CD4-positive, CD25-positive, alpha-beta regulatory T cell (primary cell): ENCODE results near the gene ASF1A. TPM values are rescaled to one million over a fixed set of nuclear protein-coding genes. Genes with fewer than 3 reads are reported as not detected.

Source experiments
- ATAC-seq, 2 donors: fragments of 150-1000 bp; cut with Tn5 transposase; one replicate each; pipeline ENCODE4 v1.10.0; 2021; ENCODE audit warnings: low read depth in 2 of 2, moderate number of reproducible peaks in 2 of 2, moderate library complexity in 1 of 2
- DNase-seq, 3 donors: peaks; one replicate each; pipeline versions ENCODE4 v3.0.0 to v3.0.0-alpha.2; 2012 to 2022; ENCODE audit warnings: mixed read lengths in 1 of 3
- H3K27ac ChIP-seq: one replicate; pipeline ENCODE4 v1.7.0; 2013; ENCODE audit warnings: mild to moderate bottlenecking, low read length; ENCODE audit not compliant: insufficient read depth, poor library complexity, severe bottlenecking
- H3K27me3 ChIP-seq: one replicate; pipeline ENCODE4 v1.7.0; 2013; ENCODE audit warnings: low read length; ENCODE audit not compliant: control insufficient read depth, insufficient read depth
- H3K36me3 ChIP-seq: one replicate; pipeline ENCODE4 v1.7.0; 2013; ENCODE audit warnings: mild to moderate bottlenecking, low read length, moderate library complexity; ENCODE audit not compliant: control insufficient read depth, insufficient read depth
- H3K4me1 ChIP-seq: 2 replicates; pipeline ENCODE4 v1.7.0; 2013; ENCODE audit warnings: mild to moderate bottlenecking, low read length; ENCODE audit not compliant: insufficient read depth, control insufficient read depth, poor library complexity, severe bottlenecking
- H3K4me3 ChIP-seq: one replicate; pipeline ENCODE4 v1.7.0; 2013; ENCODE audit warnings: low read depth, mild to moderate bottlenecking, low read length, moderate library complexity
- H3K9me3 ChIP-seq, 2 experiments: 1 replicate in 1 of 2; 2 replicates in 1 of 2; pipeline ENCODE4 v1.7.0; 2013; ENCODE audit warnings: low read length in 2 of 2, mild to moderate bottlenecking in 1 of 2, moderate library complexity in 1 of 2; ENCODE audit not compliant: control insufficient read depth in 2 of 2
- H3K27ac Mint-ChIP-seq, 3 donors: one replicate each; pipeline ENCODE4 v1.8.0; 2020 to 2022; ENCODE audit warnings: mild to moderate bottlenecking in 3 of 3, mixed read lengths in 3 of 3, moderate library complexity in 2 of 3
- H3K27me3 Mint-ChIP-seq: one replicate; pipeline ENCODE4 v1.8.0; 2022; ENCODE audit warnings: mild to moderate bottlenecking, mixed read lengths
- H3K36me3 Mint-ChIP-seq: one replicate; pipeline ENCODE4 v1.8.0; 2020; ENCODE audit warnings: mixed read lengths
- H3K4me1 Mint-ChIP-seq, 4 donors: one replicate each; pipeline ENCODE4 v1.8.0; 2020 to 2022; ENCODE audit warnings: mixed read lengths in 4 of 4, mild to moderate bottlenecking in 1 of 4
- H3K4me3 Mint-ChIP-seq, 4 donors: one replicate each; pipeline ENCODE4 v1.8.0; 2020 to 2022; ENCODE audit warnings: mild to moderate bottlenecking in 4 of 4, mixed read lengths in 4 of 4, moderate library complexity in 3 of 4
- H3K9me3 Mint-ChIP-seq, 7 donors: one replicate each; pipeline ENCODE4 v1.8.0; 2020 to 2022; ENCODE audit warnings: mixed read lengths in 7 of 7, mild to moderate bottlenecking in 3 of 7, moderate library complexity in 2 of 7
- polyA plus RNA-seq, 4 donors: library from polyadenylated mRNA; unstranded; fragments of 300-500 nt; fragmentation: Illumina TruSeq; gene quantifications; one replicate each; pipeline ENCODE4 v1.2.3, GENCODE V29; 2021
- total RNA-seq: library from RNA; stranded (reverse); gene quantifications from one replicate; pipeline ENCODE4 v1.2.3, GENCODE V29; 2022

ASF1A gene
- total and polyA plus RNA-seq, 5 donors from 2014 or later, result 30.2 to 81.8 (median 71.7) TPM

- H3K9me3 Mint-ChIP-seq, result peaks cover 1 to 14% (median 4%) of the 10 kb centered on the region in 7 donors
- H3K4me3 Mint-ChIP-seq, result peak overlapping the region in 1 of 4 donors; percentile 2
- Histone ChIP-seq H3K27me3 (no peaks in the 10 kb centered on the region), H3K36me3 (no peaks in the 10 kb centered on the region), H3K9me3 (no peaks in the 10 kb centered on the region), H3K27ac (no peak overlapping the region), H3K4me1 (no peaks in the 10 kb centered on the region), H3K4me3 (no peak overlapping the region)
- DNase-seq (no peak), ATAC-seq (no peak)
- H3K4me1 Mint-ChIP-seq, result peaks cover 29 to 62% (median 49%) of the 10 kb centered on the region in 4 donors
- H3K27ac Mint-ChIP-seq, result peak overlapping the region in 1 of 3 donors; percentile 13
- H3K36me3 Mint-ChIP-seq, result peaks cover 38% of the 10 kb centered on the region
- no peaks in the 10 kb centered on the region for H3K27me3 Mint-ChIP-seq
These were observed 22.6 kb upstream of the ASF1A start for GRCh38 chr6:118871331-118871730.

GRCh38 chr6:118872318-118872717, 21.6 kb upstream of the ASF1A start:
- no peak for DNase-seq
- no peaks in the 10 kb centered on the region for H3K4me1 ChIP-seq
- no peak for ATAC-seq
- no peak overlapping the region for H3K4me3 Mint-ChIP-seq
- H3K36me3 Mint-ChIP-seq, result peaks cover 43% of the 10 kb centered on the region
- no peaks in the 10 kb centered on the region for H3K27me3 ChIP-seq
- no peaks in the 10 kb centered on the region for H3K27me3 Mint-ChIP-seq
- peak overlapping the region in 2 of 3 donors; percentile 48 to 84 for H3K27ac Mint-ChIP-seq
- H3K36me3 ChIP-seq, result peaks cover under 1% of the 10 kb centered on the region
- H3K9me3 Mint-ChIP-seq, result peaks cover 0 to 8% (median 3%) of the 10 kb centered on the region in 7 donors
- H3K9me3 ChIP-seq, result no peaks in the 10 kb centered on the region
- peaks cover 23 to 62% (median 51%) of the 10 kb centered on the region in 4 donors for H3K4me1 Mint-ChIP-seq
- no peak overlapping the region for H3K27ac ChIP-seq
- H3K4me3 ChIP-seq, result no peak overlapping the region

GRCh38 chr6:118872726-118873125, 21.2 kb upstream of the ASF1A start:
- H3K9me3 ChIP-seq, result no peaks in the 10 kb centered on the region
- H3K27me3 Mint-ChIP-seq, result no peaks in the 10 kb centered on the region
- H3K4me1 Mint-ChIP-seq, result peaks cover 23 to 66% (median 55%) of the 10 kb centered on the region in 4 donors
- peaks cover 44% of the 10 kb centered on the region for H3K36me3 Mint-ChIP-seq
- H3K36me3 ChIP-seq, result peaks cover 2% of the 10 kb centered on the region
- no peaks in the 10 kb centered on the region for H3K4me1 ChIP-seq
- no peak overlapping the region for H3K4me3 ChIP-seq
- DNase-seq, result no peak
- H3K27ac Mint-ChIP-seq, result peak overlapping the region in 2 of 3 donors; percentile 48 to 84
- no peak overlapping the region for H3K4me3 Mint-ChIP-seq
- peaks cover 0 to 8% (median 3%) of the 10 kb centered on the region in 7 donors for H3K9me3 Mint-ChIP-seq
- no peak for ATAC-seq
- H3K27me3 ChIP-seq, result no peaks in the 10 kb centered on the region
- no peak overlapping the region for H3K27ac ChIP-seq

GRCh38 chr6:118873239-118873638, 20.7 kb upstream of the ASF1A start:
- peaks cover 21 to 69% (median 56%) of the 10 kb centered on the region in 4 donors for H3K4me1 Mint-ChIP-seq
- H3K27ac Mint-ChIP-seq, result no peak overlapping the region
- H3K9me3 Mint-ChIP-seq, result peaks cover 0 to 8% (median 3%) of the 10 kb centered on the region in 7 donors
- no peak overlapping the region for H3K27ac ChIP-seq
- H3K4me1 ChIP-seq, result no peaks in the 10 kb centered on the region
- DNase-seq (no peak), ATAC-seq (no peak)
- H3K4me3 Mint-ChIP-seq, result no peak overlapping the region
- H3K36me3 ChIP-seq, result peaks cover 2% of the 10 kb centered on the region
- no peaks in the 10 kb centered on the region for H3K27me3 Mint-ChIP-seq
- H3K36me3 Mint-ChIP-seq, result peaks cover 44% of the 10 kb centered on the region
- no peaks in the 10 kb centered on the region for H3K9me3 ChIP-seq
- no peaks in the 10 kb centered on the region for H3K27me3 ChIP-seq
- no peak overlapping the region for H3K4me3 ChIP-seq

- H3K27ac Mint-ChIP-seq, result no peak overlapping the region
- H3K4me1 Mint-ChIP-seq, result peaks cover 29 to 74% (median 56%) of the 10 kb centered on the region in 4 donors
- DNase-seq (no peak), ATAC-seq (no peak)
- H3K9me3 Mint-ChIP-seq, result peaks cover 0 to 4% (median 0%) of the 10 kb centered on the region in 7 donors
- no peak overlapping the region for H3K27ac ChIP-seq
- H3K27me3 Mint-ChIP-seq, result no peaks in the 10 kb centered on the region
- no peak overlapping the region for H3K4me3 Mint-ChIP-seq
- no peak overlapping the region for H3K4me3 ChIP-seq
- H3K36me3 Mint-ChIP-seq, result peaks cover 34% of the 10 kb centered on the region
- H3K4me1 ChIP-seq, result peaks cover 7% of the 10 kb centered on the region
- H3K36me3 ChIP-seq, result peaks cover 2% of the 10 kb centered on the region
- H3K9me3 ChIP-seq, result no peaks in the 10 kb centered on the region
- no peaks in the 10 kb centered on the region for H3K27me3 ChIP-seq
These were observed 18.3 kb upstream of the ASF1A start for GRCh38 chr6:118875672-118876071.

GRCh38 chr6:118876198-118876597, 17.8 kb upstream of the ASF1A start:
- Histone ChIP-seq H3K4me3 (no peak overlapping the region), H3K36me3 (peaks cover 2% of the 10 kb centered on the region), H3K27me3 (no peaks in the 10 kb centered on the region), H3K4me1 (peaks cover 12% of the 10 kb centered on the region), H3K27ac (no peak overlapping the region), H3K9me3 (no peaks in the 10 kb centered on the region)
- DNase-seq (no peak), ATAC-seq (no peak)
- Mint-ChIP-seq H3K9me3 (peaks cover 0 to 4% (median 0%) of the 10 kb centered on the region in 7 donors), H3K36me3 (peaks cover 29% of the 10 kb centered on the region), H3K27me3 (no peaks in the 10 kb centered on the region), H3K4me3 (no peak overlapping the region), H3K4me1 (peaks cover 25 to 74% (median 55%) of the 10 kb centered on the region in 4 donors), H3K27ac (no peak overlapping the region)

GRCh38 chr6:118876814-118877213, 17.1 kb upstream of the ASF1A start:
- peaks cover 2% of the 10 kb centered on the region for H3K36me3 ChIP-seq
- H3K4me3 ChIP-seq, result no peak overlapping the region
- H3K27me3 ChIP-seq, result no peaks in the 10 kb centered on the region
- peak overlapping the region in 1 of 3 donors; percentile 48 for H3K27ac Mint-ChIP-seq
- H3K4me1 ChIP-seq, result peaks cover 16% of the 10 kb centered on the region
- H3K36me3 Mint-ChIP-seq, result peaks cover 24% of the 10 kb centered on the region
- ATAC-seq, result no peak
- H3K27ac ChIP-seq, result no peak overlapping the region
- no peak for DNase-seq
- no peaks in the 10 kb centered on the region for H3K9me3 ChIP-seq
- H3K27me3 Mint-ChIP-seq, result no peaks in the 10 kb centered on the region
- peaks cover 24 to 74% (median 55%) of the 10 kb centered on the region in 4 donors for H3K4me1 Mint-ChIP-seq
- no peak overlapping the region for H3K4me3 Mint-ChIP-seq
- peaks cover 0 to 4% (median 0%) of the 10 kb centered on the region in 7 donors for H3K9me3 Mint-ChIP-seq

GRCh38 chr6:118877806-118878205, 16.1 kb upstream of the ASF1A start:
- Histone ChIP-seq H3K27ac (no peak overlapping the region), H3K4me1 (peaks cover 25% of the 10 kb centered on the region), H3K9me3 (no peaks in the 10 kb centered on the region), H3K4me3 (no peak overlapping the region), H3K27me3 (no peaks in the 10 kb centered on the region), H3K36me3 (peaks cover 2% of the 10 kb centered on the region)
- ATAC-seq (no peak), DNase-seq (no peak)
- peaks cover 31 to 75% (median 62%) of the 10 kb centered on the region in 4 donors for H3K4me1 Mint-ChIP-seq
- no peaks in the 10 kb centered on the region for H3K27me3 Mint-ChIP-seq
- H3K36me3 Mint-ChIP-seq, result peaks cover 20% of the 10 kb centered on the region
- no peak overlapping the region for H3K4me3 Mint-ChIP-seq
- H3K27ac Mint-ChIP-seq, result no peak overlapping the region
- peaks cover 0 to 4% (median 0%) of the 10 kb centered on the region in 7 donors for H3K9me3 Mint-ChIP-seq
